GM08714 (cell line): ENCODE data around the gene CD151.

Experiments used
- H3K4me3 ChIP-seq: fragments of 200-500 bp; sonication (Bioruptor generic); 2 replicates; pipeline ENCODE4 v1.5.1; 2014; ENCODE audit warnings: mild to moderate bottlenecking, low read length, inconsistent platforms
- ZNF274 ChIP-seq: IDR thresholded peaks from 2 replicates; pipeline ENCODE4 v1.6.1; 2012; ENCODE audit warnings: mild to moderate bottlenecking, low read depth, low read length

CD151 gene

GRCh38 chr11:843818-844692, 11.3 kb downstream of the CD151 start:
- peak overlapping the region; percentile 93; the same call in 1 of the 2 replicates for H3K4me3 ChIP-seq
- TF ChIP-seq ZNF274, result no peak

- TF ChIP-seq ZNF274, result no peak
- H3K4me3 ChIP-seq, result no peak overlapping the region
These were observed 12.2 kb downstream of the CD151 start for GRCh38 chr11:844693-845644.

- no peak overlapping the region for H3K4me3 ChIP-seq
- TF ChIP-seq ZNF274, result no peak
These were observed 13.2 kb downstream of the CD151 start for GRCh38 chr11:845872-846495.

- no peak overlapping the region for H3K4me3 ChIP-seq
- TF ChIP-seq ZNF274, result no peak
These were observed 13.8 kb downstream of the CD151 start for GRCh38 chr11:846496-847098.

- no peak for TF ChIP-seq ZNF274
- no peak overlapping the region for H3K4me3 ChIP-seq
These were observed 15.1 kb downstream of the CD151 start for GRCh38 chr11:847876-848275.

- no peak overlapping the region for H3K4me3 ChIP-seq
- TF ChIP-seq ZNF274, result no peak
These were observed 15.7 kb downstream of the CD151 start for GRCh38 chr11:848380-848931.

GRCh38 chr11:849104-849824, 16.5 kb downstream of the CD151 start:
- peak overlapping the region; percentile 48; the same call in 1 of the 2 replicates for H3K4me3 ChIP-seq
- no peak for TF ChIP-seq ZNF274

GRCh38 chr11:849951-850774, 17.4 kb downstream of the CD151 start:
- TF ChIP-seq ZNF274, result no peak
- H3K4me3 ChIP-seq, result peak overlapping the region; percentile 28; the same call in 1 of the 2 replicates

GRCh38 chr11:850775-851763, 18.3 kb downstream of the CD151 start:
- no peak overlapping the region for H3K4me3 ChIP-seq
- TF ChIP-seq ZNF274, result no peak

GRCh38 chr11:852762-853161, 20.0 kb downstream of the CD151 start:
- H3K4me3 ChIP-seq, result no peak overlapping the region
- TF ChIP-seq ZNF274, result no peak
